NCI-H128 (cell line): Measurements from ENCODE around the gene EPYC.
A peak's percentile ranks its signal among the peaks of the same experiment; 100 is the strongest.
"Not testable (repeated sequence)": the region's sequence is repeated elsewhere in the genome, so short reads cannot be mapped to it uniquely, and the experiment has no call there.

Experiments
- DNase-seq: peaks from one replicate; lab custom pipeline; 2025; ENCODE audit not compliant: unreplicated experiment; lab: John Stamatoyannopoulos, UW

Gene EPYC

GRCh38 chr12:90991952-90992465 lies 12.8 kb downstream of the EPYC start:
- DNase-seq: no peak

GRCh38 chr12:90990611-90991010 lies 14.2 kb downstream of the EPYC start:
- no peak for DNase-seq

GRCh38 chr12:90989686-90990111 lies 15.1 kb downstream of the EPYC start:
- DNase-seq: no peak

GRCh38 chr12:90987520-90987919 lies 17.3 kb downstream of the EPYC start:
- no peak for DNase-seq

- DNase-seq: no peak
These were observed 17.7 kb downstream of the EPYC start for GRCh38 chr12:90987101-90987500.

- not testable (repeated sequence) for DNase-seq
These were observed 19.4 kb downstream of the EPYC start for GRCh38 chr12:90985331-90985730.

GRCh38 chr12:90984114-90984513 lies 20.7 kb downstream of the EPYC start:
- DNase-seq: no peak

- DNase-seq: no peak
These were observed 22.6 kb downstream of the EPYC start for GRCh38 chr12:90982170-90982569.

- no peak for DNase-seq
These were observed 24.8 kb downstream of the EPYC start for GRCh38 chr12:90979951-90980350.

- DNase-seq: no peak
These were observed 25.8 kb downstream of the EPYC start for GRCh38 chr12:90979019-90979418.

GRCh38 chr12:90978117-90978770 lies 26.5 kb downstream of the EPYC start:
- no peak for DNase-seq

- no peak for DNase-seq
These were observed 27.5 kb downstream of the EPYC start for GRCh38 chr12:90977224-90977623.

GRCh38 chr12:90974286-90974685 lies 30.5 kb downstream of the EPYC start:
- DNase-seq: no peak

- no peak for DNase-seq
These were observed 32.5 kb downstream of the EPYC start for GRCh38 chr12:90972226-90972625.

GRCh38 chr12:90970911-90971310 lies 33.9 kb downstream of the EPYC start:
- DNase-seq: no peak

- DNase-seq: no peak
These were observed 34.3 kb downstream of the EPYC start for GRCh38 chr12:90970471-90970870.

- DNase-seq: no peak
These were observed 34.9 kb downstream of the EPYC start for GRCh38 chr12:90969851-90970250.

- DNase-seq: no peak
These were observed 35.4 kb downstream of the EPYC start for GRCh38 chr12:90969346-90969745.

- DNase-seq: no peak
These were observed 39.6 kb downstream of the EPYC start for GRCh38 chr12:90965204-90965603.

- DNase-seq: no peak
These were observed 40.2 kb downstream of the EPYC start for GRCh38 chr12:90964616-90965015.

GRCh38 chr12:90963946-90964345 lies 40.8 kb downstream of the EPYC start:
- DNase-seq: no peak

- no peak for DNase-seq
These were observed 43.6 kb downstream of the EPYC start for GRCh38 chr12:90961154-90961553.

GRCh38 chr12:90959538-90960139 lies 45.1 kb downstream of the EPYC start:
- DNase-seq: peak; percentile 26
